H9 (cell line): Measurements from ENCODE around the gene RANBP9. TPM values are rescaled to one million over a fixed set of nuclear protein-coding genes. Genes with fewer than 3 reads are reported as not detected.

ENCODE experiments used
- DNase-seq: peaks from one replicate; pipeline ENCODE4 v3.0.0-alpha.2; 2017
- H2AFZ ChIP-seq: one replicate; pipeline ENCODE4 v1.6.1; 2013; ENCODE audit warnings: mild to moderate bottlenecking, low read length, control low read depth, moderate library complexity
- H2AK5ac ChIP-seq: 2 replicates; pipeline ENCODE4 v1.6.1; 2013; ENCODE audit warnings: low read length, control low read depth, mixed read lengths; ENCODE audit not compliant: insufficient read length
- H2BK120ac ChIP-seq: one replicate; pipeline ENCODE4 v1.6.1; 2013; ENCODE audit warnings: low read depth, mild to moderate bottlenecking, low read length, control low read depth, inconsistent platforms; ENCODE audit not compliant: poor library complexity, severe bottlenecking
- H2BK12ac ChIP-seq: 2 replicates; pipeline ENCODE4 v1.6.1; 2013; ENCODE audit warnings: low read length, control low read depth, mixed read lengths, low read depth; ENCODE audit not compliant: insufficient read length
- H2BK15ac ChIP-seq: 2 replicates; pipeline ENCODE4 v1.6.1; 2013; ENCODE audit warnings: low read depth, low read length, control low read depth
- H2BK20ac ChIP-seq: one replicate; pipeline ENCODE4 v1.6.1; 2013; ENCODE audit warnings: low read depth, mild to moderate bottlenecking, low read length, control low read depth, inconsistent platforms; ENCODE audit not compliant: poor library complexity, severe bottlenecking
- H2BK5ac ChIP-seq: 2 replicates; pipeline ENCODE4 v1.6.1; 2013; ENCODE audit warnings: low read length, control low read depth, mixed read lengths; ENCODE audit not compliant: insufficient read length
- H3K14ac ChIP-seq: 2 replicates; pipeline ENCODE4 v1.6.1; 2013; ENCODE audit warnings: low read length, control low read depth; ENCODE audit not compliant: insufficient read depth
- H3K18ac ChIP-seq: 2 replicates; pipeline ENCODE4 v1.6.1; 2013; ENCODE audit warnings: low read depth, mild to moderate bottlenecking, mixed read lengths, low read length, control low read depth; ENCODE audit not compliant: insufficient read length
- H3K23ac ChIP-seq: 2 replicates; pipeline ENCODE4 v1.6.1; 2013; ENCODE audit warnings: low read length, control low read depth, mixed read lengths, low read depth; ENCODE audit not compliant: insufficient read length
- H3K23me2 ChIP-seq: 2 replicates; pipeline ENCODE4 v1.6.1; 2013; ENCODE audit warnings: low read depth, mild to moderate bottlenecking, mixed read lengths, low read length, control low read depth; ENCODE audit not compliant: insufficient read length, poor library complexity, severe bottlenecking
- H3K27ac ChIP-seq: 2 replicates; pipeline ENCODE4 v1.5.1; 2013; ENCODE audit warnings: low read length, control low read depth, mixed read lengths, low read depth; ENCODE audit not compliant: insufficient read length
- H3K27me3 ChIP-seq: 2 replicates; pipeline ENCODE4 v1.6.1; 2013; ENCODE audit warnings: low read length, control low read depth, inconsistent platforms; ENCODE audit not compliant: insufficient read depth
- H3K4ac ChIP-seq: 2 replicates; pipeline ENCODE4 v1.6.1; 2013; ENCODE audit warnings: low read depth, mild to moderate bottlenecking, control low read depth, inconsistent platforms, low read length, moderate library complexity
- H3K4me1 ChIP-seq: 2 replicates; pipeline ENCODE4 v1.6.1; 2013; ENCODE audit warnings: low read length, control low read depth, inconsistent platforms; ENCODE audit not compliant: insufficient read depth
- H3K4me2 ChIP-seq: 2 replicates; pipeline ENCODE4 v1.6.1; 2013; ENCODE audit warnings: low read length, control low read depth, mixed read lengths; ENCODE audit not compliant: insufficient read length, insufficient read depth
- H3K56ac ChIP-seq: 2 replicates; pipeline ENCODE4 v1.6.1; 2013; ENCODE audit warnings: low read depth, mild to moderate bottlenecking, mixed read lengths, low read length, control low read depth; ENCODE audit not compliant: insufficient read length
- H3K79me1 ChIP-seq: 2 replicates; pipeline ENCODE4 v1.6.1; 2013; ENCODE audit warnings: low read depth, mild to moderate bottlenecking, moderate library complexity, low read length, control low read depth, inconsistent platforms; ENCODE audit not compliant: insufficient read depth, poor library complexity, severe bottlenecking
- H3K79me2 ChIP-seq: 2 replicates; pipeline ENCODE4 v1.6.1; 2013; ENCODE audit warnings: low read length, control low read depth, inconsistent platforms; ENCODE audit not compliant: insufficient read depth
- H3K9ac ChIP-seq: 2 replicates; pipeline ENCODE4 v1.6.1; 2013; ENCODE audit warnings: low read length, control low read depth, mixed read lengths; ENCODE audit not compliant: insufficient read length; ENCODE audit errors: extremely low read depth
- H3K9me3 ChIP-seq: one replicate; pipeline ENCODE4 v1.6.1; 2013; ENCODE audit warnings: low read depth, low read length, inconsistent platforms; ENCODE audit not compliant: control insufficient read depth
- H3T11ph ChIP-seq: one replicate; pipeline ENCODE4 v1.6.1; 2013; ENCODE audit warnings: mild to moderate bottlenecking, low read length, control low read depth, inconsistent platforms
- H4K20me1 ChIP-seq: one replicate; pipeline ENCODE4 v1.6.1; 2013; ENCODE audit not compliant: control insufficient read depth, insufficient read length, insufficient read depth
- H4K5ac ChIP-seq: 2 replicates; pipeline ENCODE4 v1.6.1; 2013; ENCODE audit warnings: low read depth, mild to moderate bottlenecking, mixed read lengths, low read length, control low read depth; ENCODE audit not compliant: insufficient read length
- H4K8ac ChIP-seq: replicated peaks from 2 replicates; pipeline ENCODE4 v1.6.1; 2013; ENCODE audit warnings: low read length, control low read depth, mixed read lengths, low read depth; ENCODE audit not compliant: insufficient read length
- H4K91ac ChIP-seq: 2 replicates; pipeline ENCODE4 v1.6.1; 2013; ENCODE audit warnings: low read depth, mild to moderate bottlenecking, moderate library complexity, mixed read lengths, low read length, control low read depth; ENCODE audit not compliant: insufficient read length
- H3K27ac Mint-ChIP-seq, 3 experiments: 2 replicates in 2 of 3; 3 replicates in 1 of 3; pipeline ENCODE4 v1.8.0; 2020 to 2021; ENCODE audit warnings: mixed read lengths in 3 of 3, mild to moderate bottlenecking in 1 of 3, moderate library complexity in 1 of 3
- H3K27me3 Mint-ChIP-seq: 2 replicates; pipeline ENCODE4 v1.8.0; 2021; ENCODE audit warnings: low read depth, mild to moderate bottlenecking, moderate library complexity, mixed read lengths
- H3K36me3 Mint-ChIP-seq, 3 experiments: 2 replicates in 2 of 3; 3 replicates in 1 of 3; pipeline ENCODE4 v1.8.0; 2020 to 2021; ENCODE audit warnings: low read depth in 3 of 3, mixed read lengths in 3 of 3; ENCODE audit not compliant: insufficient read depth in 1 of 3
- H3K4me1 Mint-ChIP-seq, 2 experiments: 2 replicates each; pipeline ENCODE4 v1.8.0; 2020; ENCODE audit warnings: mixed read lengths in 2 of 2
- H3K4me3 Mint-ChIP-seq, 2 experiments: 2 replicates in 1 of 2; 3 replicates in 1 of 2; pipeline ENCODE4 v1.8.0; 2020 to 2021; ENCODE audit warnings: mild to moderate bottlenecking in 2 of 2, mixed read lengths in 2 of 2, moderate library complexity in 1 of 2
- H3K9me3 Mint-ChIP-seq, 2 experiments: 2 replicates in 1 of 2; 3 replicates in 1 of 2; pipeline ENCODE4 v1.8.0; 2020; ENCODE audit warnings: mild to moderate bottlenecking in 2 of 2, mixed read lengths in 2 of 2, moderate library complexity in 1 of 2
- CTCF ChIP-seq: fragments of 200-600 bp; sonication (generic); conservative IDR thresholded peaks from 3 replicates; pipeline ENCODE4 v1.8.0; 2021; ENCODE audit warnings: antibody characterized with exemption, mild to moderate bottlenecking
- total RNA-seq: library from RNA; stranded (reverse); gene quantifications from 2 replicates; pipeline ENCODE4 v1.2.1, GENCODE V29; 2021

RANBP9 gene
- total RNA-seq, 1 experiment from 2014 or later = 37.2 TPM

GRCh38 chr6:13648850-13649249, 62.8 kb downstream of the RANBP9 start:
- no peak overlapping the region for H3K4me3 Mint-ChIP-seq

More at GRCh38 chr6:13648850-13649249, 62.8 kb downstream of the RANBP9 start:
- H3K9me3 Mint-ChIP-seq = no peaks in the 10 kb centered on the region
- Histone ChIP-seq H2BK20ac (no peak overlapping the region), H4K91ac (no peak overlapping the region), H3K4me2 (no peak overlapping the region), H2BK120ac (no peak overlapping the region), H3K23ac (no peak overlapping the region), H2AFZ (no peak overlapping the region), H3K79me1 (no peaks in the 10 kb centered on the region), H3K56ac (no peak overlapping the region), H3K79me2 (no peaks in the 10 kb centered on the region), H3K23me2 (no peaks in the 10 kb centered on the region), H3K9ac (no peak overlapping the region), H4K8ac (no peak overlapping the region), H2BK12ac (no peak overlapping the region), H3K4ac (no peak overlapping the region), H3K9me3 (no peaks in the 10 kb centered on the region), H4K5ac (no peak overlapping the region), H3K14ac (no peak overlapping the region), H4K20me1 (no peaks in the 10 kb centered on the region), H2AK5ac (no peak overlapping the region), H2BK15ac (no peak overlapping the region), H2BK5ac (no peak overlapping the region), H3K18ac (no peak overlapping the region), H3K27me3 (no peaks in the 10 kb centered on the region), H3T11ph (no peak overlapping the region), H3K4me1 (no peaks in the 10 kb centered on the region), H3K27ac (no peak overlapping the region)
- DNase-seq = no peak
- no peaks in the 10 kb centered on the region for H3K4me1 Mint-ChIP-seq
- H3K27me3 Mint-ChIP-seq = no peaks in the 10 kb centered on the region
- TF ChIP-seq CTCF = no peak
- H3K27ac Mint-ChIP-seq = no peak overlapping the region
- H3K36me3 Mint-ChIP-seq = peaks cover 3 to 11% (median 10%) of the 10 kb centered on the region in 3 experiments; a peak in 5 of 7 replicates
